Myocyte (in vitro differentiated cells): ENCODE data around the gene PDLIM4. TPM values are rescaled to one million over a fixed set of nuclear protein-coding genes. Genes with fewer than 3 reads are reported as not detected.

Experiments used
- DNase-seq: peaks from one replicate; pipeline ENCODE4 v3.0.0-alpha.2; 2012; ENCODE audit warnings: low read depth
- total RNA-seq: library from RNA; depleted of rRNA; stranded (reverse); fragments of >200 nt; gene quantifications from 2 replicates; pipeline ENCODE4 v1.2.3, GENCODE V29; 2014

PDLIM4 gene
- total RNA-seq, 1 donor from 2014 or later, result 220 TPM

DNA sequence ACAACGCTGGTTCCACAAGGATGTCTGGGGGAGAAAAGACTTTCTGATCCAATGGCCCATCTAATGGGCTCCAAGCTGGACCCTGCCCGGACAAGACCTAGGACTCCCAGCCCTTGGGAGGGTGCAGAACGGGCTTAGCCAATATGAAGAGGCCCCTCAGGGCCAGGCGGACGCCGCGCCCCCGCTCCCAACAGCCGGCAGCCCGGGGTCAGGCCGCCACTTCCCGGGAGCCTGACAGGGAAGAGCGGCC is 30.3 kb upstream of the PDLIM4 start:
- peak; percentile 87 for DNase-seq

DNA sequence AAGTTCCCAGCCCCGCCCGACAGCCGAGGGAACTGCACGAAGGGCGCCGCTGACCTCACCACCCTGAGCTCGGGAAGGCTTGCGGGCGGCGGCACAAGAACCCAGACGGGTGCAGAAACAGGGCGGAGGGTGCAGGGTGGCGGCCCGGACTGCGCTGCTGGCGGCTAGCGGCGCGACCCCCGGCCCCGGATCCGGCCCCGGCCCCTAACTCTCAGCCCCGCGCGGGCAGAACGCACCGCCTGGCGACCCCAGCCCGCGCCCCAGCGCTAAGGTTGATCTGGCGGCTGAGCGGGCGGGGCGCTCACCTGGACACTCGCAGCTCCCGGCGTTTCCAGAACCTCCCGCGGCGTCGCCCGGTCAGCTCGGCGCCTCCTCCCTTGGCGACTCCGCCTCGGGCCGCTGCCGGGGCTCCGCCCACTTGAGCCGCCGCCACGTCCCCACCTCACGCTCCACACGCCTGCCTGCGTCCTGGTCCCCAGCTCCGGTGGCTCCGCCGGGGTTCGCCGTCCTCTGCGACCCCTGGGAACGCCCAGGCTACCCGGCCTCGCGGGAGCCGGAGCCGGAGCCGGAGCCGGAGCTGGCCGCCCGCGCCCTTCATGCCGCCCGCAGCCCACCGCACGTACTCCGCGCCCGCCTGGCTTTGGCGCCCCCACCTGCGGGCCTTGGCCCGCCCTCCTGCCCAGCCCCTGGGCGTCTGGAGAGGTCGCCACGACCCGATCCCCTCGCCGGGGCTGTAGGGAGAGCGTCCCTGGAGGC is 29.8 kb upstream of the PDLIM4 start, which contains the start of gene P4HA2:
Gene P4HA2 (minus strand): TSS at position 369 of the 756 bp plus-strand sequence. CDS start 9,227 bp downstream, outside the sequence.
- DNase-seq, result peak; percentile 80

DNA sequence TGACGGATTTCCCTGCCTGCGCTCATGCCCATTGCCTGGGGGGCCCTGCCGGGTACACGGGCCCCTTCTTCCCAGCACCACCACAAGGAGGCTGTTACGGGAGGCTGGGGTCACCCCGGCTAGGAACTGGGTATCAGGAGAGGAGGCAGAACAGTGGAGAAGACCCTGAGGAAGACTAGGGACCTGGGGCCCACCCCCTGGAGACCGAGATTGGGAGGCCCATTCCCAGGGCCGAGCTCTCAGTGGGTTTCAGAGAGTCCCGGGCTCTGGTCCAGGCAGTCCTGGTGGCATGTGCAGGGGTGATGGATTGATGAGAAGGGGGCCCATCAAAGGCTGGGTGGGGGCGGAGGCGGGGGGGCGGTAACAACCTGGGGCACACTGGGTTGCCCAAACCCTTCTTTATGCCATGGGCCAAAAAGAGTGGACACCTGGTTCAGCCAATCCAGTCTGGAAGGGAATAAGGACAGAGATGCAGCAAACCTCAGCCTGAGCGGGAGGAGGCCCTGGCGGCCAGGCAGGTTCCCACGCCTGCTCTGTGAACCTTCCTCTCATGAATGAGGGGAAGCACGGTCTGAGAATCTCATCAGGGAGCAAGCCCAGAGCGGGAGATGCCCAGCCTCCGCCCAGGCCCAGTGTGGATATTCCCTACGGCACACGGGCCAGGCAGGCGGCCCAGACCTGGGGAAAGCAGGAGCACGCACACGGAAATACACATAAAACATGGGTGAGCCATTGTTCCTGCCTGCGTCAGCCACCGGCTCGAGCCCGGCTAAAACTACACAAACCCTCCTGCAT is 29.1 kb upstream of the PDLIM4 start:
- DNase-seq, result no peak

DNA sequence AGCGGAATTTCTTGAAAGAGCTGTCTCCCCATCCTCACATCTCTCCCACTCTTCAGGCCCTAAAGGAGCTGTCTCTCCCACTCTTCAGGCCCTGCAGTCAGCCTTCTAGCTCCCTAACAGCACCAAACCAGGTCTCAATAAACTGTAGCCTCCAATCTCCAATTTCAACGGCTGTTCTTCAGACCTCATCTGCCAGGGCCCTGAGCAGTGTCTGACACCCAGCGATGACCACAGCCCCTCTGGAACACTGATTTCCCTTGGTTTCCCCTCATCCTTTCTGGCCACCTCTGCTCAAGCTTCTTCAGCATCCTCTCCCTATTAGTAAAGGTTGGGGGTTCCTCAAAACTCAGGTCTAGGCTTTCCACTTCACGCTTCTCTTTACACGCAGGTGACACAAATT is 28.3 kb upstream of the PDLIM4 start:
- DNase-seq, result no peak

GRCh38 chr5:132230871-132231270 is 26.6 kb upstream of the PDLIM4 start:
- DNase-seq, result no peak

DNA sequence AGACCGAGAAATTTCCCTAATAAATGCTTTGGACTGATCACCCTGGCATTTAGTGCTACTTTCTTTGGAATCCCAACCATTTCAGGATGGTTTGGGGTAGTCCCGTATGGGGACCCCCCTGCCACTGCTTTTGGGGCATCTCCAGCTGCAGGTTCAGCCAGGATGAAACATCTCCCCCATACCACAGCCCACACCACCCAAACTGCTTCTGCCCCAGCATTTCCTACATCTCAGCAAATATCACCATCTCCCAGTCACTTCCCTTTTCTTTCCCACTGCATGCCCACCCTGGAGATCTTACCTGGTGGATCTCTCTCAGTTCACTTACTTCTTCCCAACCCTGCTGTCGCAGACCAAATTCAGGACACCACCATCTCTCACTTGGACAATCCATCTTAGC is 25.0 kb upstream of the PDLIM4 start:
- DNase-seq, result no peak

- DNase-seq, result no peak
Measured at GRCh38 chr5:132233081-132233480, 24.4 kb upstream of the PDLIM4 start.

DNA sequence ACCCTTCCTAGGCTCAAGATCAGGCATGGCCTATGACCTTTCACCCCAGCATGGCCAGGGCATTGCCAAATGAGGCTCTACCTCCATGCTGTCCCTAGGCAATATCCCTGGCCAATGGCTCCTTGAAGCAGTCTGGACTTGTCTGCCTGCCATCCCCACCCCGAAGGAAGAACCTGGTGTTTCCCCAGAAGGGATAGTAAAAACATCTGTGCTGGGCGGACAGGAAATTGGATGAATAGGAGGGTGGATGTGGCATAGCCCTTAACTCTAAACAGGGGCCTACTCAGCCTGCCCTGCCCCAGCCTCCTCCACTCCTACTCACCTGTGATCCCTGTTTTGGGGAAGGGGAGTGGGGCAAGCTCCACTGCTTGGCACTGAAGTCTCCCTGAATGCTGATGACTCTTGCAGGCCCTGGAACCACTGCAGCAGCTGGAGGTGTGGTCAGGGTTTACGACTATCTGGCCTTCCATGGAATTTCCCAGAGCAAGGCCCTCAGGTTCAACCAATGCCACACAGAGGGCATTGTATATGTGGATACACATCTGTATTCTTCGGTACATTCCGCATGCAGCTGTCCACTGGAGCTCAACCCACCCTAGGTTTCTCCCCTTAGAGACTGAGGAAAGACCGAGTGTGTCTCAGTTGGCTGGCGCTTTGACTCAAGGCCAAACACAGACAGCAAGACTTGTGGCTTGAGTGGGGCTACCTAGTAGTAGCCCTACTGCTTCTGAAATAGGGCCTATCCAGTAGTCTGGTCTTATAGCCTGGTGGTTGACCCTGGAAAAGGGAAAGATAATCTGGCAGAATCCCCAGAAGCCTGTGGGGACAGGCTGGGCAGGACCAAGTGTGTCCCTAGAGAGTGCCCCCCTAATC is 23.4 kb upstream of the PDLIM4 start:
- no peak for DNase-seq

- no peak for DNase-seq
Measured at GRCh38 chr5:132234684-132235062, 22.8 kb upstream of the PDLIM4 start.

GRCh38 chr5:132235340-132235739 is 22.2 kb upstream of the PDLIM4 start:
- no peak for DNase-seq

GRCh38 chr5:132237141-132237540 is 20.4 kb upstream of the PDLIM4 start:
- DNase-seq, result peak; percentile 97

DNA sequence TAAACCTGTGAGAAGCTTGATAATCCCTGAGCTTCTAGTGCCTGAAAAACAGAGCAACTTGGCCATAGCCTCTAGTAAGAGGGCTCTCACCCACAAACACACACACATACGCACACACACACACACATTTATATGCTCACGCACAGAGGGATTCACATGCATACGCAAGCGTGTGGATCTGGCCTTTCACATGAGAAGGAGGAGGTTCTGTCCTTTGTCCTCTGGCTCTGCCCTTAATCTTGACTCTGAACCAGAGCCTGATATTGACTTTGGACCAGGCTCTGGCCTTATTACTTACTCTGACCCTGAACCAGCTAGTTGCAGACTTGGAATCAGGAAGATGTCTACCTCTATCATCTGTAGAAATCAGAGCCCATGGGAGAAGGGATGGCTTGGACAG is 19.8 kb upstream of the PDLIM4 start:
- DNase-seq, result no peak

GRCh38 chr5:132238169-132238744 is 19.2 kb upstream of the PDLIM4 start:
- DNase-seq, result peak; percentile 83

GRCh38 chr5:132238901-132239500 is 18.5 kb upstream of the PDLIM4 start:
- peak; percentile 58 for DNase-seq

- no peak for DNase-seq
Measured at GRCh38 chr5:132239776-132240175, 17.7 kb upstream of the PDLIM4 start.

GRCh38 chr5:132243366-132243977 is 14.0 kb upstream of the PDLIM4 start:
- DNase-seq, result no peak

DNA sequence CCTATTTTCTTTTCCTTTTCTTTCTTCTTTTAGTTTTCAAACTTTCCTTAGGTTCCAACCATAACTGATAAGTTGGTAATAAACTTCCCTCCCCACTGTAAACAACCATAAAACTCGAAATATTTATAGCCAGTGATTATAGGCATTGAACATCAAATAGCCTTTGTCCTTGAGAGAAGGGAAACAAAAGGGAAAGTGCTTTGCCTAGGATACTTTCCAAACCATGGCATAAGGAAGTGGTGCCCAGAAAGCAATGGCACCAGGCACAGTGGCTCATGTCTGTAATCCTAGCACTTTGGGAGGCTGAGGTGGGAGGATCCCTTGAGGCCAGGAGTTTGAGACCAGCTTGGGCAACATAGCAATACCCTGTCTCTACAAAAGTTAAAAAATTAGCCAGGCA is 11.9 kb upstream of the PDLIM4 start:
- no peak for DNase-seq

- DNase-seq, result no peak
Measured at GRCh38 chr5:132246806-132247205, 10.7 kb upstream of the PDLIM4 start.

DNA sequence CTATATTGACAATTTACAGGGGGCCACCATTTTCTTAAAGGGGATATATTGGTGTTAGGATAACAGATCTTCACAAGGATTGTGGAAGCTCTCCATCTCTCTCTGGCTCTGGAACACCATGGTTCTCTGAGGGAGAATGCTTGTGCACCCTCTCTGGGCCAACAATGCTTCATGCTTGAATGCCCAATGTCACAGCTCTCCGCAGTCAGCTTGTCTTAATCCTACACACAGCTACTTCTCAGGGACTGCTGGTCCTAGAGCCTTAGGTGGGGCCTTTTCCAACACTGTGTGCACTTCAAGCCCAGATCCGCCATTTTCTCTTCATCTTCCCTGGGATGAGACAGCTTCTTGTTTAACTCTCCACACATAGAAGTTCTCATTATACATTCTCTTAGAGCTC is 6.9 kb upstream of the PDLIM4 start:
- no peak for DNase-seq

DNA sequence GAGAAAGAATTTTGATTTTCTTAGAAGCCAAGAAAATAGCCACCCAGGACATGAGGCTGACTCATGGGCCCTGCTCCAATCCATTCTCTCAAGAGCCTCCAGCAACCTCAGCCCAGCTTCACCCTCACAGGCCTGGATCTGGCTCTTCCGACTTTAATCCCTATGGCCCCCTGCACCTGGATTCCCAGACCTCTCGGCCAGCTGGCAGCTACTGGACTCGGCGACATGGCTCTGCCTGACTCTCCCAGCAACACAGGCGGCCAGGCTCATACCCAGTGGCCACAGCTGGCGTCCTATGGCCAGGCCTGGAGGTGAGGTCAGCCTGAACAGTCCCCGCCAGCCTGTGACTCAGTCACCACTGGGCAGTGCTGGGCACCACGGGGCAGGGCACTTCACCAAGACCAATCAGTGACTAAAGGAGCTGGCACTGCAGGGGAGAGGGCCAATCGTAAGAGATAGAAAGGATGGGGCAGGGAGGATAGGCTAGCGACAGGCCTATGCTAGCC is 6.2 kb upstream of the PDLIM4 start:
- peak; percentile 98 for DNase-seq
